SK-N-SH (cell line): Measurements from ENCODE around the gene TNRC6B. TPM values are rescaled to one million over a fixed set of nuclear protein-coding genes. Genes with fewer than 3 reads are reported as not detected.

Experiments used
- CTCF ChIA-PET: fragments of 300-600, 350-600 bp; formaldehyde crosslinking; extraction: SDS; loops from one replicate; lab custom pipeline; 2021; lab: Yijun Ruan, JAX
- POLR2A ChIA-PET: fragments of 350-600 bp; sonication (Branson Sonifier 250); formaldehyde crosslinking; extraction: SDS; loops from one replicate; lab custom pipeline; 2020; ENCODE audit warnings: antibody characterized with exemption, inconsistent platforms; lab: Yijun Ruan, JAX
- DNase-seq: peaks from one replicate; pipeline ENCODE4 v3.0.0; 2012
- H2AFZ ChIP-seq: fragments of 200-600 bp; sonication (generic); 2 replicates; pipeline ENCODE4 v1.8.1; 2016; ENCODE audit warnings: antibody characterized with exemption, mild to moderate bottlenecking, low read depth
- H3F3A ChIP-seq: fragments of 200-600 bp; sonication (generic); replicated peaks from 2 replicates; pipeline ENCODE3; 2016; ENCODE audit warnings: antibody characterized with exemption, mild to moderate bottlenecking; ENCODE audit not compliant: insufficient read depth
- H3K27ac ChIP-seq, 2 experiments: fragments of 200-500 bp in 1 of 2; fragments of 200-600 bp in 1 of 2; sonication (Bioruptor generic) in 1 of 2; sonication (generic), shearing (Covaris generic) in 1 of 2; 2 replicates each; pipeline versions ENCODE4 v1.5.1 to v1.6.1; 2014 to 2016; ENCODE audit warnings: low read depth in 2 of 2, inconsistent platforms in 1 of 2, low read length in 1 of 2, mild to moderate bottlenecking in 1 of 2, mixed read lengths in 1 of 2
- H3K27me3 ChIP-seq: fragments of 200-600 bp; sonication (generic), shearing (Covaris generic); 2 replicates; pipeline ENCODE4 v1.6.1; 2016; ENCODE audit warnings: mixed run types; ENCODE audit not compliant: insufficient read depth
- H3K36me3 ChIP-seq, 2 experiments: fragments of 200-500 bp in 1 of 2; fragments of 200-600 bp in 1 of 2; sonication (Bioruptor generic) in 1 of 2; sonication (generic) in 1 of 2; replicated peaks in 1 of 2; 2 replicates each; pipeline versions ENCODE3 to v1.5.1; 2014 to 2016; ENCODE audit warnings: low read length in 1 of 2, mild to moderate bottlenecking in 1 of 2; ENCODE audit not compliant: insufficient read depth in 2 of 2, control insufficient read depth in 1 of 2
- H3K4me1 ChIP-seq, 2 experiments: fragments of 200-500 bp in 1 of 2; fragments of 200-600 bp in 1 of 2; sonication (Bioruptor generic) in 1 of 2; sonication (generic), shearing (Covaris generic) in 1 of 2; 2 replicates each; pipeline versions ENCODE4 v1.5.1 to v1.6.1; 2014 to 2016; ENCODE audit warnings: low read depth in 1 of 2, low read length in 1 of 2, mixed run types in 1 of 2; ENCODE audit not compliant: insufficient read depth in 2 of 2, control insufficient read depth in 1 of 2
- H3K4me2 ChIP-seq: fragments of 200-600 bp; sonication (generic), shearing (Covaris generic); 2 replicates; pipeline ENCODE4 v1.6.1; 2017; ENCODE audit warnings: mixed run types
- H3K4me3 ChIP-seq, 2 experiments: fragments of 200-500 bp in 1 of 2; fragments of 200-600 bp in 1 of 2; sonication (Bioruptor generic) in 1 of 2; sonication (generic), shearing (Covaris generic) in 1 of 2; 2 replicates each; pipeline versions ENCODE4 v1.5.1 to v1.8.1; 2014 to 2016; ENCODE audit warnings: low read depth in 2 of 2, inconsistent platforms in 1 of 2, low read length in 1 of 2, mild to moderate bottlenecking in 1 of 2, mixed read lengths in 1 of 2, moderate library complexity in 1 of 2
- H3K79me2 ChIP-seq: fragments of 200-600 bp; sonication (generic); 2 replicates; pipeline ENCODE4 v1.8.1; 2017; ENCODE audit warnings: mild to moderate bottlenecking; ENCODE audit not compliant: insufficient read depth
- H3K9ac ChIP-seq: fragments of 200-600 bp; sonication (generic); 2 replicates; pipeline ENCODE4 v1.6.1; 2017; ENCODE audit warnings: mixed run types
- H3K9me2 ChIP-seq: fragments of 200-600 bp; sonication (generic); 2 replicates; pipeline ENCODE4 v1.6.1; 2017; ENCODE audit warnings: mixed run types
- H3K9me3 ChIP-seq: fragments of 200-600 bp; sonication (generic); 2 replicates; pipeline ENCODE4 v1.6.1; 2017; ENCODE audit warnings: mixed run types, mild to moderate bottlenecking, moderate library complexity
- H4K20me1 ChIP-seq: fragments of 200-600 bp; sonication (generic); 2 replicates; pipeline ENCODE4 v1.6.1; 2017; ENCODE audit warnings: mild to moderate bottlenecking, mixed run types; ENCODE audit not compliant: insufficient read depth
- EZH2phosphoT487 ChIP-seq: fragments of 200-600 bp; sonication (generic); IDR thresholded peaks from 2 replicates; pipeline ENCODE4 v1.6.1; 2017; ENCODE audit warnings: low read depth, mixed run types, mild to moderate bottlenecking, antibody characterized with exemption, moderate library complexity, borderline replicate concordance
- FOXJ3 ChIP-seq: sonication (generic); formaldehyde crosslinking; IDR thresholded peaks from 2 replicates; pipeline ENCODE4 v1.5.1; 2020; ENCODE audit warnings: mild to moderate bottlenecking, missing genetic modification reagents
- GABPA ChIP-seq: IDR thresholded peaks from 2 replicates; pipeline ENCODE4 v1.4.0; 2012; ENCODE audit warnings: low read depth, mild to moderate bottlenecking
- JUND ChIP-seq: IDR thresholded peaks from 2 replicates; pipeline ENCODE4 v1.4.0; 2012
- MEF2A ChIP-seq: IDR thresholded peaks from 2 replicates; pipeline ENCODE4 v1.4.0; 2012; ENCODE audit warnings: low read depth, borderline replicate concordance
- NFIC ChIP-seq: IDR thresholded peaks from 2 replicates; pipeline ENCODE4 v1.4.0; 2012; ENCODE audit warnings: borderline replicate concordance
- POLR2AphosphoS5 ChIP-seq: IDR thresholded peaks from 2 replicates; pipeline ENCODE4 v1.6.1; 2012; ENCODE audit warnings: low read depth, low read length
- RAD21 ChIP-seq: IDR thresholded peaks from 2 replicates; pipeline ENCODE4 v1.6.1; 2012; ENCODE audit warnings: mild to moderate bottlenecking, low read length
- RFX5 ChIP-seq: IDR thresholded peaks from 2 replicates; pipeline ENCODE4 v1.6.1; 2012; ENCODE audit warnings: mild to moderate bottlenecking, improper control_type of control experiment, low read length
- SIN3A ChIP-seq: IDR thresholded peaks from 2 replicates; pipeline ENCODE4 v1.6.1; 2012; ENCODE audit warnings: low read depth, mild to moderate bottlenecking, low read length, moderate library complexity, borderline replicate concordance
- TEAD4 ChIP-seq: IDR thresholded peaks from 2 replicates; pipeline ENCODE4 v1.4.0; 2012; ENCODE audit warnings: mild to moderate bottlenecking, borderline replicate concordance; ENCODE audit not compliant: insufficient read depth
- WGBS: methylation state at CpG from one replicate; pipeline ENCODE4 v1.1.6; 2017; ENCODE audit warnings: low lambda C conversion rate; 5-methylcytosine and 5-hydroxymethylcytosine counted together
- polyA plus RNA-seq, 3 experiments: library from polyadenylated mRNA; depleted of rRNA; stranded (reverse); fragments of >200 nt; gene quantifications; 2 replicates each; pipeline ENCODE4 v1.2.3, GENCODE V29; 2012
- TF ChIP-seq, protein P1 (sequence below): IDR thresholded peaks from 2 replicates; pipeline ENCODE4 v1.4.0; 2012; ENCODE audit warnings: low read depth, borderline replicate concordance
- TF ChIP-seq, protein P2 (sequence below): fragments of 150-350 bp; IDR thresholded peaks from 2 replicates; pipeline ENCODE4 v1.6.1; 2016; ENCODE audit warnings: mild to moderate bottlenecking, low read depth, low read length
- TF ChIP-seq, protein P3 (sequence below): IDR thresholded peaks from 2 replicates; pipeline ENCODE4 v1.4.0; 2012; ENCODE audit warnings: low read depth
- TF ChIP-seq, protein P4 (sequence below): IDR thresholded peaks from 2 replicates; pipeline ENCODE4 v1.6.1; 2012; ENCODE audit warnings: mild to moderate bottlenecking, low read depth, low read length, moderate library complexity
- TF ChIP-seq, protein P5 (sequence below): fragments of 200-600 bp; sonication (generic); IDR thresholded peaks from 2 replicates; pipeline ENCODE4 v1.6.1; 2017; ENCODE audit warnings: antibody characterized with exemption, mild to moderate bottlenecking, moderate library complexity
- TF ChIP-seq, protein P6 (sequence below): IDR thresholded peaks from 2 replicates; pipeline ENCODE4 v1.4.0; 2012; ENCODE audit warnings: low read depth, borderline replicate concordance

TNRC6B gene
- polyA plus RNA-seq, 1 of the 3 experiments (the other 2 are of a cell fraction) = 1.2 TPM

DNA sequence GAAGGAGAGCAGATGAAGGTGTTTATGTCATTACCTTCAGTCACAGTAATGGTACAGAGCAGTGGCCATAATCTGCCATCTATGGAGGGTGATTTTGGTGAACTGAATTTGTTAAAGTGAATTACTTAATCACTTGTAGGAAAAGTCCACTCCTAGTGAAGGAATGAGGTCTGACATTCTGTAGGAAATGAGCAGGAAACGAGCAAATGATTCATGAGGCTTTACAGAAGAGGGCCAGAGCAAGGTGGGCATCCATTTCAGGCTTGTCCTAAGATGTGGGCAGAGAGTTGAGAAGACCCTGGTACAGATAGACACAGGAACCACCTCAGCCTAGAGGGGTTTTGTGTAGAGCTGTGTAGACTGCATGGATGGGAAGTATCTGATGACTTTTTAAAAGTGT is 186.7 kb downstream of the TNRC6B start:
- no peaks in the 10 kb centered on the region for H3K9me3 ChIP-seq
- no peaks in the 10 kb centered on the region for H3K4me1 ChIP-seq
- H3K4me3 ChIP-seq = no peak overlapping the region
- ChIA-PET CTCF (no interaction called here), POLR2A (no interaction called here)
- H4K20me1 ChIP-seq = no peaks in the 10 kb centered on the region
- TF ChIP-seq GABPA = no peak
- no peak for TF ChIP-seq MEF2A
- no peak for TF ChIP-seq TEAD4
- TF ChIP-seq, protein P1, sequence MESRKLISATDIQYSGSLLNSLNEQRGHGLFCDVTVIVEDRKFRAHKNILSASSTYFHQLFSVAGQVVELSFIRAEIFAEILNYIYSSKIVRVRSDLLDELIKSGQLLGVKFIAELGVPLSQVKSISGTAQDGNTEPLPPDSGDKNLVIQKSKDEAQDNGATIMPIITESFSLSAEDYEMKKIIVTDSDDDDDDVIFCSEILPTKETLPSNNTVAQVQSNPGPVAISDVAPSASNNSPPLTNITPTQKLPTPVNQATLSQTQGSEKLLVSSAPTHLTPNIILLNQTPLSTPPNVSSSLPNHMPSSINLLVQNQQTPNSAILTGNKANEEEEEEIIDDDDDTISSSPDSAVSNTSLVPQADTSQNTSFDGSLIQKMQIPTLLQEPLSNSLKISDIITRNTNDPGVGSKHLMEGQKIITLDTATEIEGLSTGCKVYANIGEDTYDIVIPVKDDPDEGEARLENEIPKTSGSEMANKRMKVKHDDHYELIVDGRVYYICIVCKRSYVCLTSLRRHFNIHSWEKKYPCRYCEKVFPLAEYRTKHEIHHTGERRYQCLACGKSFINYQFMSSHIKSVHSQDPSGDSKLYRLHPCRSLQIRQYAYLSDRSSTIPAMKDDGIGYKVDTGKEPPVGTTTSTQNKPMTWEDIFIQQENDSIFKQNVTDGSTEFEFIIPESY = no peak
- TF ChIP-seq RAD21 = no peak
- no peak for TF ChIP-seq SIN3A
- no peak for TF ChIP-seq FOXJ3
- TF ChIP-seq, protein P2, sequence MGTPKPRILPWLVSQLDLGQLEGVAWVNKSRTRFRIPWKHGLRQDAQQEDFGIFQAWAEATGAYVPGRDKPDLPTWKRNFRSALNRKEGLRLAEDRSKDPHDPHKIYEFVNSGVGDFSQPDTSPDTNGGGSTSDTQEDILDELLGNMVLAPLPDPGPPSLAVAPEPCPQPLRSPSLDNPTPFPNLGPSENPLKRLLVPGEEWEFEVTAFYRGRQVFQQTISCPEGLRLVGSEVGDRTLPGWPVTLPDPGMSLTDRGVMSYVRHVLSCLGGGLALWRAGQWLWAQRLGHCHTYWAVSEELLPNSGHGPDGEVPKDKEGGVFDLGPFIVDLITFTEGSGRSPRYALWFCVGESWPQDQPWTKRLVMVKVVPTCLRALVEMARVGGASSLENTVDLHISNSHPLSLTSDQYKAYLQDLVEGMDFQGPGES = no peak
- no peak for TF ChIP-seq POLR2AphosphoS5
- TF ChIP-seq, protein P3, sequence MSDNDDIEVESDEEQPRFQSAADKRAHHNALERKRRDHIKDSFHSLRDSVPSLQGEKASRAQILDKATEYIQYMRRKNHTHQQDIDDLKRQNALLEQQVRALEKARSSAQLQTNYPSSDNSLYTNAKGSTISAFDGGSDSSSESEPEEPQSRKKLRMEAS = no peak
- no peak for TF ChIP-seq JUND
- H3K27ac ChIP-seq = no peak overlapping the region
- no peaks in the 10 kb centered on the region for H3K79me2 ChIP-seq
- H2AFZ ChIP-seq = no peak overlapping the region
- no peaks in the 10 kb centered on the region for H3K27me3 ChIP-seq
- H3K4me2 ChIP-seq = no peak overlapping the region
- DNase-seq = no peak
- 82% methylated on average over 1 of the region's 1 CpG for WGBS
- H3K9ac ChIP-seq = no peak overlapping the region
- H3K36me3 ChIP-seq = peaks cover 21 to 58% of the 10 kb centered on the region in 2 experiments
- H3K9me2 ChIP-seq = no peaks in the 10 kb centered on the region
- H3F3A ChIP-seq = no peaks in the 10 kb centered on the region

DNA sequence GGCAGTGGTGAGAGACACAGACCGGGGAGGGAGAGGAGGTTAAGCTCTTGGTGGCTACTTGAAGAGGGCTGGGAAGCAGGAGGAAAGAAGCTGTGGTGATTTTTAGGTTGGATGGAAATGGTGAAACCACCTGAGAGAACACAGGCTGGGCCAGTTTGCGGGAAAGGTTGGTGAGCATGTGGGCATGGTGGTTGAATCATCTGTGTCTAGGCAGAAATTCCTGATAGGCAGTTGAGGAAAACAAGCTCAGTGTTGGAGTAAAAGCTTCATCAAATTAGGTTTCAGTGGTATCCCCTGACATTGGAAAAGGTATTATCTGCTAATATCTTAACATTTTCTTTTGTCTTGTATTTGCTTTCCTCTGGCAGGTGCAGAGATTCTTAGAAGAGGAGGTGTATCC is 188.3 kb downstream of the TNRC6B start:
- peaks cover 2% of the 10 kb centered on the region; the same call in 1 of the 2 replicates for H3K79me2 ChIP-seq
- H3K27me3 ChIP-seq = no peaks in the 10 kb centered on the region
- no peak overlapping the region for H3K9ac ChIP-seq
- 89% methylated on average over 2 of the region's 2 CpGs for WGBS
- POLR2A ChIA-PET = no interaction called here
- H3K9me3 ChIP-seq = no peaks in the 10 kb centered on the region
- CTCF ChIA-PET = no interaction called here
- no peaks in the 10 kb centered on the region for H4K20me1 ChIP-seq
- H3K9me2 ChIP-seq = no peaks in the 10 kb centered on the region
- peaks cover 16 to 47% of the 10 kb centered on the region in 2 experiments for H3K36me3 ChIP-seq
- peaks cover 3% of the 10 kb centered on the region for H3F3A ChIP-seq
- H3K4me3 ChIP-seq = no peak overlapping the region
- H3K27ac ChIP-seq = no peak overlapping the region
- H2AFZ ChIP-seq = no peak overlapping the region
- H3K4me1 ChIP-seq = no peaks in the 10 kb centered on the region
- no peak overlapping the region for H3K4me2 ChIP-seq
- DNase-seq = no peak
- TF ChIP-seq, protein P4, sequence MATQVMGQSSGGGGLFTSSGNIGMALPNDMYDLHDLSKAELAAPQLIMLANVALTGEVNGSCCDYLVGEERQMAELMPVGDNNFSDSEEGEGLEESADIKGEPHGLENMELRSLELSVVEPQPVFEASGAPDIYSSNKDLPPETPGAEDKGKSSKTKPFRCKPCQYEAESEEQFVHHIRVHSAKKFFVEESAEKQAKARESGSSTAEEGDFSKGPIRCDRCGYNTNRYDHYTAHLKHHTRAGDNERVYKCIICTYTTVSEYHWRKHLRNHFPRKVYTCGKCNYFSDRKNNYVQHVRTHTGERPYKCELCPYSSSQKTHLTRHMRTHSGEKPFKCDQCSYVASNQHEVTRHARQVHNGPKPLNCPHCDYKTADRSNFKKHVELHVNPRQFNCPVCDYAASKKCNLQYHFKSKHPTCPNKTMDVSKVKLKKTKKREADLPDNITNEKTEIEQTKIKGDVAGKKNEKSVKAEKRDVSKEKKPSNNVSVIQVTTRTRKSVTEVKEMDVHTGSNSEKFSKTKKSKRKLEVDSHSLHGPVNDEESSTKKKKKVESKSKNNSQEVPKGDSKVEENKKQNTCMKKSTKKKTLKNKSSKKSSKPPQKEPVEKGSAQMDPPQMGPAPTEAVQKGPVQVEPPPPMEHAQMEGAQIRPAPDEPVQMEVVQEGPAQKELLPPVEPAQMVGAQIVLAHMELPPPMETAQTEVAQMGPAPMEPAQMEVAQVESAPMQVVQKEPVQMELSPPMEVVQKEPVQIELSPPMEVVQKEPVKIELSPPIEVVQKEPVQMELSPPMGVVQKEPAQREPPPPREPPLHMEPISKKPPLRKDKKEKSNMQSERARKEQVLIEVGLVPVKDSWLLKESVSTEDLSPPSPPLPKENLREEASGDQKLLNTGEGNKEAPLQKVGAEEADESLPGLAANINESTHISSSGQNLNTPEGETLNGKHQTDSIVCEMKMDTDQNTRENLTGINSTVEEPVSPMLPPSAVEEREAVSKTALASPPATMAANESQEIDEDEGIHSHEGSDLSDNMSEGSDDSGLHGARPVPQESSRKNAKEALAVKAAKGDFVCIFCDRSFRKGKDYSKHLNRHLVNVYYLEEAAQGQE = no peak
- TF ChIP-seq RFX5 (no peak), EZH2phosphoT487 (no peak), NFIC (no peak)
- TF ChIP-seq, protein P5, sequence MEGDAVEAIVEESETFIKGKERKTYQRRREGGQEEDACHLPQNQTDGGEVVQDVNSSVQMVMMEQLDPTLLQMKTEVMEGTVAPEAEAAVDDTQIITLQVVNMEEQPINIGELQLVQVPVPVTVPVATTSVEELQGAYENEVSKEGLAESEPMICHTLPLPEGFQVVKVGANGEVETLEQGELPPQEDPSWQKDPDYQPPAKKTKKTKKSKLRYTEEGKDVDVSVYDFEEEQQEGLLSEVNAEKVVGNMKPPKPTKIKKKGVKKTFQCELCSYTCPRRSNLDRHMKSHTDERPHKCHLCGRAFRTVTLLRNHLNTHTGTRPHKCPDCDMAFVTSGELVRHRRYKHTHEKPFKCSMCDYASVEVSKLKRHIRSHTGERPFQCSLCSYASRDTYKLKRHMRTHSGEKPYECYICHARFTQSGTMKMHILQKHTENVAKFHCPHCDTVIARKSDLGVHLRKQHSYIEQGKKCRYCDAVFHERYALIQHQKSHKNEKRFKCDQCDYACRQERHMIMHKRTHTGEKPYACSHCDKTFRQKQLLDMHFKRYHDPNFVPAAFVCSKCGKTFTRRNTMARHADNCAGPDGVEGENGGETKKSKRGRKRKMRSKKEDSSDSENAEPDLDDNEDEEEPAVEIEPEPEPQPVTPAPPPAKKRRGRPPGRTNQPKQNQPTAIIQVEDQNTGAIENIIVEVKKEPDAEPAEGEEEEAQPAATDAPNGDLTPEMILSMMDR = no peak
- TF ChIP-seq, protein P2 = no peak
- TF ChIP-seq, protein P6, sequence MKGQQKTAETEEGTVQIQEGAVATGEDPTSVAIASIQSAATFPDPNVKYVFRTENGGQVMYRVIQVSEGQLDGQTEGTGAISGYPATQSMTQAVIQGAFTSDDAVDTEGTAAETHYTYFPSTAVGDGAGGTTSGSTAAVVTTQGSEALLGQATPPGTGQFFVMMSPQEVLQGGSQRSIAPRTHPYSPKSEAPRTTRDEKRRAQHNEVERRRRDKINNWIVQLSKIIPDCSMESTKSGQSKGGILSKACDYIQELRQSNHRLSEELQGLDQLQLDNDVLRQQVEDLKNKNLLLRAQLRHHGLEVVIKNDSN = no peak
